Measurements from ENCODE around the gene NTPCR.

The NTPCR gene

DNA sequence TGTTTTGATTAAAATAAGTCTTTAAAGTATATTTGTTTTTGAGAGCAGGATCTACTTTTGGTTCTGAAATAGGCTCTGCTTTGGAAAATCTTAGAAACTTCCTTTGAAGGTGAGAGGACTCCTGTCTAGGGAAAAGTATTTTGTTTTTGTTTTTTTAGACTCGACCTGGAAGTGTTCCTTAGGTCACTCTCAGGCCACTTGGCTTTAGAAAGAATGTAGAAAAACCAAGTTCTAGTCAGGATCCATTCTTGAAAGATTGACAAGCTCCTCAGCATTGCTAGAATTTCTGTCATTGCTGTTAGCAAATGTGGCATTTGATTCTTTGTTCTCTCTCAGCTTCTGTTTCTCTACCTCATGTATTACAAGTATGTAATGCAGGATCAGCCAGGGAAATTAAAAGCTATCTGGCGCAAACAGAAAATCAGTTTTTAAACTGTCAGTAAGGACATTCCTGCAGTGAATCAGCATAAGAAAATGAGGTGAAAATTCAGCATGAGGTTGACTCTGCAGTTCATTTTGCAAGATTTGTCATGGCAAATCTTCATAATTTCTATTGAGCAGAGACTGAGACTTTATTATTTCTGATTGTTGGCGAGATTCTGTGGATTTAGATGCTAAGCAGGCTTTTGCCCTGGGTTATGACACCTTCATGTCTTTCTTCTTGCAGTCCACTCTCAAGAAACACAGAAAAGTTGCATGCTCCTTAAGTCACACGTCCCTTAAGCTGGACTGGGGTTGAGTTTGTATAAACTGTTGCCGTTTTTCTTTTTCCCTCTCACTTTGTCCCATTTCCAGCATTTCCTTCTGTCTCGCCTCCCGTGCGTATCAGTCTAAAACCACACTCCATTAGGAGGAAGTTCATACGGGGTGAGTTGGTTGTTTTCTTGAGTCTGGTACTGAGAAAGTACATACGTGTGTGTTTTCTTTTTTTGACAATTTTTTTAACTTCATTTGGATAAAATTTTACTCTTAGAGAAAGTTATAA lies 12.6 kb downstream of the NTPCR start:
- DNase-seq (ENCODE audit: low read depth, low spot score), result no peak

DNA sequence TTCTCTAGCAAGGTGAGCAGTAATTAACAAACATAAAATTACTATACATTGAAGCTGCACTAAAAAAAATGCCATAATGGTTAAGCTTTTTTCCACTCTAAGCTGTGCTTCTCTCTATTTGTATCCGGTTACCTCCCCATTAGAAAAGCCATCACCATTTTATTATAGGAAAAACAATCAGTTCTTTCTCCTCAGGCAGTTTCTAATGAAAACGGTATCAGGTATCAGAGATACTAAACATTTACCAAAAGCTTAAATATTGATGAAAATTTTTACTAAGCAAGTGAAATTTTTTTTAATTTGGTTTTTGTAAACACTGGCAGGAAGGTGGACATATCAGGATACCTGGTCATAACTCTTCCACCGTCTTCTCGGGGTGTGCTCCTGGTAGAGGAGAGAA lies 14.2 kb downstream of the NTPCR start:
- DNase-seq (ENCODE audit: low read depth, low spot score), result no peak

DNA sequence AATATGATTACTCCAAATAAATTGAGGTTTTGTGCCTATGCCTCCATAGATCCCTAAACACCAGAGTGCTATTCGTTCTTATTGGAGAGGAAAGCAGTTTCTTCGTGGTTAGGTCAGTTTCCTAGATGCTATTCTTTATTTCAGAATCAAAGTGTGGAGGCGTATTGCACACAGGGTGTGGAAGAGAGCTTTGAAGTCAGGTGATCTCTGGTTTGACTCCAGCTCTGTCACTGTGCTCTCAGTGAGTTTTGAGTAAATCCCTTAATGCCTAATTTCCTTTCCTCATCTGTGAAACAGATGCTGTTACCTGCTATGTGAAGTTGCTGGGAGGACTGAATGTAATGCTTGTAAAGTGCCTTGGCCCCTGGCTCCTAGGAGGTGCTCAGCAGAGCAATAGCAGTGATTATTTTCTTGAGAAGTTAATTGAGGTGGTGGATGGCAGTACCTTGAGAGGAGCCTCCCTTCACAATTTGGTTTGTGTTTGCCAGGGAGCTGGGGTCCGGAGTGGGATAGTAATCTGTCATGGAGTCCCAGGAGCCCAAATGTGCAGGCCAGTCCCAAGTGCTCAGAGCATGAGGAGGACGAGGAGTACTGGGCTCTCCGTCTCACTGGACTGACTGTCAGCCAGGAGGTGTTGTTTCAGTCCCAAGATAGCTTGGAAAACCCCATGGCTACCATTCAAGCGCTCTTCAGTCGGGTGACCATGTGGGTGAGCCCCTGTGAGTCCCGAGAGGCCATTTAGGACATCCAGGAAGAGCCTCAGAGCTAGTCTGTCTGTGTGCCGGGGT lies 14.9 kb downstream of the NTPCR start:
- no peak for DNase-seq (ENCODE audit: low read depth, low spot score)

DNA sequence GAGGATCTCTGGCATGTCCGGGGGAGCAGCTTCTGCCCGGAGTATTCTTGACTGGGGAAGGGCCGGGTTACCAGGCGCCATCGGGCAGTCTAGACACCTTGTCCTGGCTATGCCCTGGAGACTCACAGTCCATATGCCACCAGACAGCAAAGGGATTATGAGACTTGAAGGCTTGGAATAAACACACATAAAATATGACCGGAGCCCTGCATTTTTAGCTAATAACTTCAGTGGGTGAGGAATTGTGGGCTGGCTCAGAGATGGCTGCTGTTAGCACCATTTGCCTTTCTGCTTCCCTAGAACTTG lies 15.5 kb downstream of the NTPCR start:
- no peak for DNase-seq (ENCODE audit: low read depth, low spot score)

DNA sequence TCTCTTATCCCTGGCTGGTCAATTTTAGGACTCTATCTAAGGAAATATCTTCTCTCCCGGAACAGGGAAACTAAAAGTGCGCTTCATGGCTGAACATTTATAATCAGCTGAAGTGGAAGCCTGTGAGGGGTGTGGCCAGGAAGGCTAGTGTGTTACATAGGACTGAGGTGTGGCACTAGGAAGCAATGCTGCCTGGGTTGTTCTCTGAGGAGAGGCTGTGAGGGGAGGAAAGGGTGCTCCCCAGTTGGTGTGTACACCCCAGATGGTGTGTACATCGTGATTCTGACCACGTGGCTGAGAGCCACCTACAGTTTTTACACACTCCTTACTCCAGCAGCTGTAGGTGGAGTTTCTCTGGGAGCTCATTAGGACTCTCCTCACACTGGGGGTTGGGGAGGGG lies 16.3 kb downstream of the NTPCR start:
- no peak for DNase-seq (ENCODE audit: low read depth, low spot score)

DNA sequence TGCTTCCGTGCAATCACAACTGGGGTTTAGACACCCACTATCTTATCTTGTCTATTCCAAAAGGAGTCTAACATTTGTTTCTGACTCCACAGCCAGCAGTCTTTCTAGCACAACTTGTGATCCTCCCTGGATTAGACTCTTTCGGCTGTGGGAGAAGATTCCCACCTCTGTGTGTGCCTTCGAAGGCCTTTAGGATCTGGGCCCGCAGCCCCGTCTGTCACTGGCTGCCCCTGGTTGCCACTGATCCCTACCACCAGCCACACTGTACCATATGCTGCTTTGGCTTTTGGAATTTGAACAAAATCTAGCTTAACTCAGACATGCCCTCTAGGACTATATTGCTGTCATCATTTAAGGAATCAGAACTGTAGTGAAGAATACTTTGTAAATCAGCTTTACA lies 18.0 kb downstream of the NTPCR start:
- DNase-seq (ENCODE audit: low read depth, low spot score), result no peak

DNA sequence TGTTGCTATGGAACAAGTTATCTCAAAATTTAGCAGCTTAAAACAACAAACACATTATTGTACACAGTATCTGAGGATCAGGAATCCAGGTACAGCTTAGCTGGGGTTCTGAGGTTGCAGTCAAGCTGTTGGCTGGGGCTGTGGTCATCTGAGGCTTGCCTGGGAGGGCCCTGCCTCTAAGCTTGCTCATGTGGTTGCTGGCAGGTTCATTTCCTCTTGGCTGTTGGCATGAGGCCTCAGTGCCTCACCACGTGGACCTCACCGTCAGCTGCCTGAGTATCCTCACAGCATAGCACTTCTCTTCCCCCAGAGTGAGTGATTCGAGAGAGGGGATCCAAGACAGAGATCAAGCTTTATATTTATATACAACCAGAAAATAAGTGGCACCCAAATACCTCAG lies 18.6 kb downstream of the NTPCR start:
- DNase-seq (ENCODE audit: low read depth, low spot score), result no peak

DNA sequence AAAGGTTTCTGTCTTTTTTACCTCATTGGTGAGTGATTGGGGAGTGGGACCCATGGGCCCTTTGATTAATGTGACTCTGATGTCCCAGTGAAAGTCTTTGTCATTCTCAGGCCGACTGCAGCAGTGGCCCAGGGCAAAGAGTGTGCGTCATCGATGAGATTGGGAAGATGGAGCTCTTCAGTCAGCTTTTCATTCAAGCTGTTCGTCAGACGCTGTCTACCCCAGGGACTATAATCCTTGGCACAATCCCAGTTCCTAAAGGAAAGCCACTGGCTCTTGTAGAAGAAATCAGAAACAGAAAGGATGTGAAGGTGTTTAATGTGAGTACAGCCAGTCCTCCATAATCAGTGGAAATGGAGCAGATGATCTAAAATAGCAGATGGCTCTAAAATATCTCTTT lies 19.4 kb downstream of the NTPCR start:
- no peak for DNase-seq (ENCODE audit: low read depth, low spot score)

DNA sequence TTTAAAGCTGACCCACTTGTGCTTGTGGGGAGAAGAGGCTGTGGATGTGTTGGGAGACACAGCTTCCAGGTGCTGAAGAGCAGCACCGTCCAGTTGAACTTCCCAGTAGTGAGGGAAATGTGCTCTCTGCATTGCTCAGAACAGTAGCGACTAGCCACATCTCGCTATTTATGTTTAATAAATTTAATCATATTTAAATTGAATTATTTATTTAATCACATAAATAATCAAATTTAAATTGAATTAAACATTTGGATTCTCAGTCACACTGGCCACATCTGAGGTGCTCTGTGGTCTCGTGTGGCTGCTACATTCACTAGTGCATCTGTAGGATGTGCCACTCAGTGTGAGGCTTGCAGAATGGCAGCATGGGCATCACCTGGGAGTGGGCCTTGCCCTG lies 20.1 kb downstream of the NTPCR start:
- no peak for DNase-seq (ENCODE audit: low read depth, low spot score)

DNA sequence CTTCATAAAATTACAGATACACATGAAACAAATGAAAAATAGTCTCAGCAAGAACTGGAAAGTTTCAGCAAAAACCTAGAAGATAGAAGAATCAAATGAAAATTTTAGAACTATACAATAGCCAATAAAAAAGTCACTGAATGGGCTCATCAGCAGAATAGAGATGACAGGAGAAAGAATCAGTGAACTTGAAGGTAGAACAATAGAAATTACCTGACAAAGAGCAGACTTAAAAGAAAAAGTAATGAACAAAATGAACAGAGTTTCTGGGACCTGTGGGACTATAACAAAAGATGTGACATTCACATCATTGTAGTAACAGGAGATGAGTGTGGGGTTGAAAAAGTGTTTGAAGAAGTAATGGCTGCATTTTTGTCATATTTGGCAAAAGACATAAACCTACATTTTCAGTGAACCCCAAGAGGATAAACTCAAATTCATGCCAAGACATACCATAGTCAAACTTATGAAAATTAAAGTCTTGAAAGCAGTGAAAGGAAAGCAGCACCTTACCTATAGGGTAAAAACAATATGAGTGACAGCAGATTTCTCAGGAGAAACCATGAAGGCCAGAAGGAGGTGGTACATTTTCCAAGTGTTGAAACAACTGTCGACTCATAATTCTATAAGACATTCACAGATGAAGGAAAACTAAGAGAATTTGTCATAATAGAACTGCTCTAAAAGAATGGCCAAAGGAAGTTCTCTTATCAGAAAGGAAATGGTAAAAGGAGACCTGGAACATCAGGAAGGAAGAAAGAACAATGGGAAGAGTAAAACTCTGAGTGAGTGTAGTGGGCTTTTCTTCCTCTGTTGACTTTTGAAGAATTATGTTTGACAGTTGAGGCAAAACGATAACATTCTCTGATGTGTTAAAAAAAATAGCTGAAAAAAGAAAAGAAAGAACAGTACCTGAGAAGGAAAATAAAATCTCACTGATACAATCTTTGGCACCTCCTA lies 23.5 kb downstream of the NTPCR start:
- DNase-seq (ENCODE audit: low read depth, low spot score), result no peak

DNA sequence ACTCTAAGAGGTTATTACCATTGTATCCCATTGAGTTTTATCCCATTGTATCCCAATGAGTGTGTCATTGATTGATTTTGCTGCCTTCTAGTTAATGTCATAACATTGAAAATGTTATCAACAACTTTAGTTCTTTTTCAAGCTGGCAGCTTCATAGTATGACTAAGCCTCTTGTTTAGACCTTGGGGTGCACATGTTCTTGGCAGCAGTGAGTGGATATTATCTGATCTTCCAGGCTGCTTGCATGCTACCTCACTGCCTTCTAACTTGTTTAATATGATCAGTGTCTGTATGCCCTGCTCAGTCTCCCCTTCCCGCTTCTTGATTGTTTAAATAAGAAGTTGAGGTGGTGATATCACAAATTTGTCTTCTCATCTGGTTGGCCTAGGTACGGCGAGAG lies 24.6 kb downstream of the NTPCR start:
- DNase-seq (ENCODE audit: low read depth, low spot score), result no peak

DNA sequence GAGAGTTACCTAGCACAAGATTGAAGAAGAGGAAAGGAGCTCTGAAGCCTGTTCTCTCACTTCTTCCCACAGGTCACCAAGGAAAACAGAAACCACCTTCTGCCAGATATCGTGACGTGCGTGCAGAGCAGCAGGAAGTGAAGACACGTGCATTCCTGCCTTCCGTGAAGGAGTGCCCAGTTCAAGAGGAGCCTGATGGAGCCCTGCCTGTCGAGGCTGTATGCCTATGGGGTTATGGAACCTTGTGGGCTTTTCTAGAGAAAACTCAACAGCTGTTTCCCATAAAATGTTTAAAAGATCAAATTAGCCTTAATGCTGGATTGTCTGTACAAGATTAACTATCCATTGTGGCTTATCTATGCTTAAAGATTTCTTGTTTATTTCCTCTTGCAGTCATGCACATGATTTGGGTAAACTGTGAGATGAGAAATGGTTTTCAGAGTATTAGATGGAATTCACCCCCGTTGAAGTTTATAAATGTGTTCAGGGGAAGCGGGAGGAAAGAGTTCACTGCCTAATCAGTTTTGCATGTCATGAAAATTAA lies 27.8 kb downstream of the NTPCR start:
- no peak for DNase-seq (ENCODE audit: low read depth, low spot score)

DNA sequence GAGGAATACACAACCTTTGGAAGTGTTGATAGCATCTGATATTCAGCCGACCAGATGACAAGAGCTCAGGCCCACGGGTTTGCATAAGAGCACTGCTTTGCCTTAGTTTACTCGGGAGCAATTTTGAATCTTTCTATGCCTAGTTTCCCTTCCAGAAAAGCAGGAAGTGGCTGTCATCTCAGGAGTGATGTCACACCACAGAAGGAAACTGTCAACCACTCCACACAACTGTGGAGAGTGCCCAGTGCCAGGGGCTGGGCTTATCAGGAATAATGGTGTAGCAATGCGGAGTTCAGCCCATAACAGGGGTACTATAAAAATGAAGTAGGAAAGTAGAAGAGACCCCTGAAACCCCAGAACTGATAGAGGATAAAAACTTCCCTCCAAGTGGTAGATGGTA lies 28.4 kb downstream of the NTPCR start:
- DNase-seq (ENCODE audit: low read depth, low spot score), result no peak

DNA sequence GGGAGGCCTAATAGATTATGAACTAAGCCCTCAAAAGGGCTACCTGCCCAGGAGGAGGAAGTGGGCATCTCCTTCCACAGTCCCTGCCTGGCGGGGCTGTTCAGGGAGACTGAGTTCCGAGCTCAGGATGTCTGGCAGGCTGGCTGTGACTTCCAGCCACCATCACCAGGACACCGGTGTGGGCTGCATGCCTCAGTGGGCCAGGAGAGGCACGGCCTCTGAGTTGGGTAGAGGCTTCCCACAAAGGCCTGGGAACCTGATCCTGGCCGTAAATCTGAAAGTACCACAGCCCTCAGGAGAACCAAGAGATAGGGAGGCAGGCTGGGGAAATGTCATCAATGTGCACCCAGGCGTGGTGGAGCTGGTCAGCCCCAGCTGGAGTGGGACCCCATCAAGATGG lies 29.1 kb downstream of the NTPCR start:
- no peak for DNase-seq (ENCODE audit: low read depth, low spot score)

DNA sequence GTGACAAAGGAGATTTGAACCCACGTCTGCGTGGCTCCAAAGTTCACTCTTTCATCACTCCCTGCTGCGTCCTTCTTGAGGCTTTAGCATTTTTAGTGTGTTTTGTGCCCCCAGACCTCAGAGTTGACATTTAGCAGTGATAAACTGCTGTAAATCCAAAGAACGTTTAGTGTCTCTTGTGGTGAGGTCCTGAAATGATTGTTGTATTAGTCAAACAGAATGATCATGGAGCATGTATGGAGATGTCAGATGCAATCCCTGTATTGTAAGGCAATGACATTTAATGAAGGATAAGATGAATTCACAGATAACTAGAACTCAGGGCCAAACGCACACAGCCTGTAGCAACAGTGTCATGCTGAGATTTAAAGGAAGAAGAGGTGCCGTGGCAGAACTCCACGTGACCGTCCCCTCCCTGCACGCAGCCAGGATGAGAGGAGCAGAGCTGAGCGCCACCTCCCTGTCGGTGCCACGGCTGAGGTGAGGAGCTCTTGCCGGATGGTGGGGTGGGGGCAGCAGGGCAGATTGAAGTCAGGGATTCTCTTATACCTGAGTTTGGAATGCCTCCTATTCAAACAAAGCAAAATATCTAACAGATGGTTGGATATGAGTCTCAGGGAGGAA lies 30.1 kb downstream of the NTPCR start:
- DNase-seq (ENCODE audit: low read depth, low spot score), result no peak

DNA sequence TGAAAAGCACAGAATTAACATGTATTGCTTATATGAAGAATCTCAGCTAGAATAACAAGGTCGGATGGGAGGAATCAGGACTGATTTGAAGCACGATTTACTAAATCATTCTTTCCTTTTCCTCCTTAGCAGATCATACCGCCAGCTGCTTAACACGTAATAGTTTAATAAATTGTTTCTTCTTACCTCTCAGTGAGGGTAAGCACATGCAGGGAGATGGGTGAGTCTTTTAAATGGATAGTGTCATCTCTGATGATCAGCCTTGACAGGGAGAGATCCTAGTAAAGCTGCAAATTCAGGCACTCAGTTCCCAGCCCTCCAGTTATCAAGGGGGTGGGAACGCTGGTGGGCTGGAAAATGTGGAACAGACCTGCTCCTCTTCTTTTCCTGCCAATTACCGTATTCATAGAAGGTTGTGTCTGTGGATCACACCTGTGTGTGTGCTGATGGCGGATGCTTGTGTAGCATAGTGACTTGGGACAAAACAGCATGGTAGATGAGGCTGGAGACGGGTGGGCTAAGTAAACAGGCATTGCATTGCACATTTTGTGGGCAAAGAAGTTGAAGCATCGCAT lies 30.7 kb downstream of the NTPCR start:
- no peak for DNase-seq (ENCODE audit: low read depth, low spot score)

DNA sequence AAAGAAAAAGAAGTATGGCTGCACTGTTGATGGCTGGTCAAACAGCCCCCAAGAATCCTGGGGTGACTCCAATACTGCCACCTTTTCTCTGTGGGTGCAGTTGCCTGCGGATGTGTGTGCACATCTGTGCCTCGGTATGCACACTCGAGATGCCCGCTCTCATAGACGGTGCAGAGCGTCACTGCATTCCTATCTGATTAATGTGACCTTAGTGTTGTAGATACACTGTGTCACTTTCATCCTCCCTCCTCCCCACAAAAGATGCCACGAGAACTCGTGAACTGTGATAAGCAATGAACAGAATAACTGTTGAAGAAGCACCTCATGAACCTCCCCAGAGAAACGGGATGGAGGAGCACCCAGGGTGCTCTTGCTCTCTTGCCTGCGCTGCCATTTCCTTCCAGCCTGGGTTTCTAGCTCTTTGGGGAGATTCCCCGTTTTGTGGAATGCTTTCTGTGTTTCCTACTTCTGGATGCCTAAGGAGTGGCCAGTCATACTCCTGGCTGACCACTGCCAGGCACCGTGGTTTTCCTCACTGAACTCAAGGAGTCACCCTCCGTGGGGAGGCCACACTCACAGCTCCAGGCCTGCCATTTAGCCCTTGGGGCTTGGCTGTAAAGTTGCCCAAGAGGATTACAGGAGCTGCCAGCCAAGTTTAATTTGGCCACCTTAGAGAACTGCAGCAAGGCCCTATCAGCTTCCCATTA lies 32.0 kb downstream of the NTPCR start:
- no peak for DNase-seq (ENCODE audit: low read depth, low spot score)

DNA sequence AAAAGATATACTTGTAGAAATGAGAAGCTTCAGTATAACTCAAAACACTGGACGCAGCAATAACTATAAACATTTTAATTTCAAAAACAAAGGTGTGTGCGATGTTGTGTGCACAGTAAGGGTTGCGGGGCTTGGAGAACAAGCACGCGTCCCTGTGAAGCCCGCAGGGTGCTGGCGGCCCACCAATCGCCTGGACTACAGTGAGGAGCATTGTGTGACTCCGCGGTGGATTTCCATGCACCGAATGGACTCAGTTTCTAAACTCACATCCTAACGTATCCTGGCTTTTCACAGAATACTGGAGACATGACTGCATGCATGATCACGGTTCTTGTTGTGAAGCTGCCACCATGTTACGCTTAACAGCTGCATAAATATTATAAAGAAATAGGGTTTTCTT lies 33.0 kb downstream of the NTPCR start:
- DNase-seq (ENCODE audit: low read depth, low spot score), result no peak

DNA sequence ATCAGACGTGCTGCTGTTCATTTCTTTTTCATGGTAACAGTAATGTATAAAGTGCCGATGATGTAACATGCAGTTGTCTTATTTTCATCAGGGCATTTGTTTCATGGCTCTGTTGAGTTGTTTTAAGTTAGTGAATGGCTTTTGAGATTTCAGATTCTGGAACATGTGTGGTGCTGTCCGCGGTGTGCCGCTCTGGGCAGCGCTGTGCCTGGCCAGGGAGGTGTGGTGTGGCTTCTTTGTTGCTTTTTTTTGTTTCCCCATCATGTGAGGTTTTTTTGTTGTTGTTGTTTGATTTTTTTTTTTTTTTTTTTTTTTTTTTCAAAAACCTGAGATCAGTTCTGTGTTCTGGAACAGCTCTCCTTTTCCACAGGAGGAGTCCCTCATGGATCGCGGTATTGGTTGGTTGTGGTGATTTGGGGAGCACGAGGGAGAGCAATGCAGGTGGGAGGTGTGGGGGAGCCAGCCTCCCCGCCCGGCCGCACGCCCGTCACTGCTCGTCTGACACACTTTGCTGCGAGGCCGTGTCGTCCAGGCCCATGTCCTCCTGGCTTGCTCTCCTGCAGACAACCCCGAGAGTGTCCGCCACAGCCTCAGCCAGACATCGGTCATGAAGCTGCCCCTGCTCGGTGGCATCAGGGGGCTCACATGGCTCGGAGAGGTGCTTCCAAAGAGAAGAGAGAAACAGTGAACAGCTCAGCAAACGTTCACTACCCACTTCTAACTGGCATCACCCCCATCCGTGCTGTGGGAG lies 33.6 kb downstream of the NTPCR start:
- DNase-seq (ENCODE audit: low read depth, low spot score), result no peak
